HUDEP-2 (cell line): ENCODE data around the gene TOM1L2.
"Not testable (repeated sequence)": the region's sequence is repeated elsewhere in the genome, so short reads cannot be mapped to it uniquely, and the experiment has no call there.

Experiments
- DNase-seq, 76 experiments: peaks; one replicate each; lab custom pipeline; 2025; ENCODE audit not compliant: unreplicated experiment in 76 of 76; lab: John Stamatoyannopoulos, UW

TOM1L2 gene

GRCh38 chr17:17812211-17813054, 159.8 kb downstream of the TOM1L2 start:
- peak in 43 of 76 experiments; percentile 14 to 64 (median 41) for DNase-seq

- no peak for DNase-seq
Observed at GRCh38 chr17:17811381-17812210, 160.6 kb downstream of the TOM1L2 start.

DNA sequence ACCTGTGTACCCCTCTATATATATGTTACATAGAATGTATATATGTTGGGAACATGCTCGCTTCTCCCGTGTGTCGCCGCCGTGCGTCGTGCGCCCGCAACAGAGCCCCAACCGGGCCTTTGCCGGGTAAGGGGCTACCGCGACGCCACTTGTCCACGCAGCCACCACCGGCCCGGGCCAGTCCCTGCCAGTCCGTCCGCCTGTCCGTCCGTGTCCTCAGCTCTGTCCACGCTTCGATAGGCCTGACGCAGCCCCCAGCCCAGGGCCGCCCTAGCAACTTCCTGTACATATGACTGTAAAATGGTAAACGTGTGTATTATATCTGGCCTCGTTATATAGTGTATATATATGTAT, 161.3 kb downstream of the TOM1L2 start:
- no peak for DNase-seq

- peak in 7 of 76 experiments; percentile 17 to 42 (median 33) for DNase-seq
Observed at GRCh38 chr17:17810084-17810894, 161.9 kb downstream of the TOM1L2 start.

DNA sequence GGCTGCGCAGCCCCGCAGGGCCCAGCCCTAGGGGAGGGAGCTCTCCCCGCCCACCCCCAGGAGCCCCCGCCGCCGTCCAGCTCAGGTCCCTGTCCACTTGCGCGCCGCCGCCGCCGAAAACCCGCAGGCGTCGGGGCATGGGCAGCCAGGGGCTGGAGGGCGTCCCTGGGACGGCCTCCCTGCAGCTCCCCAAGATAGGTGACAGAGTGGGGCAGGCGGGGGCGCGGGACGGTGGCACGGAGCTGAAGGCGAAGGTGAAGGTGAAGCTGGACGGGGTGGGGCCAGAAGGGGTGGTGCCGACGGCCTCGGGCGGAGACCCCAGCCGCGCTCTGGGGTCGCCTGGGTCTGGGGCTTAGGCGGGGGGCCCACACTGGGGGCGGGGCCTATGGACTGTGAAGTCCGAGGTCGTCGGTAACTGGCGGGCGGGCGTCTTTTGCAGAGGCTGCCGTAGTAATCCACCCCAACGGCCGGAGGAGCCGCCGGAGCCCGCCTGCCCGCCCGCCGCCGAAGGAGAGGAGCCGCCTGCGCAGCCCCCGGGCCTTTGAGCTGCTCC, 162.6 kb downstream of the TOM1L2 start:
- DNase-seq: no peak

- DNase-seq: peak in 3 of 76 experiments; percentile 11 to 34 (median 19)
Observed at GRCh38 chr17:17808706-17809432, 163.3 kb downstream of the TOM1L2 start.

- not testable (repeated sequence) for DNase-seq
Observed at GRCh38 chr17:17808200-17808599, 164.0 kb downstream of the TOM1L2 start.

DNA sequence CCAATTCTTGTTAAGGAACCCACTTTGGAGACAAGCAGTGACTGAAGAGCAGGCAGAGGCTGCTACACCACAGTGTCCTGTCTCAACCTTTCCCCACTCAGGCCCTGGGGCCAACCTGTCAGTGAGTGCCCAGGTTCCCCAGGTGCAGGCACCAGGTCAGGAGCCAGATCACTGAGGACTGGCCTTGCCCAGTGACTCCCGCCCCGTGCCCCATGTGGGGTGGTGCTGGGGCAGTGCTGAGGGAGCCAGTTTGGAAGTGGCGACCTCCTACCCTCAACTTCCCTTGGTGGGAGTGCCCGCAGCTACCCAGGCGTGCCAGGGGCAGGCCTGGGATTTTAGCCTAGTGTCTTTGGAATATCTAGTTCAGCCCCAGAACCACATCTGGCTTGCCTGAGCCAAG, 164.8 kb downstream of the TOM1L2 start:
- no peak for DNase-seq

DNA sequence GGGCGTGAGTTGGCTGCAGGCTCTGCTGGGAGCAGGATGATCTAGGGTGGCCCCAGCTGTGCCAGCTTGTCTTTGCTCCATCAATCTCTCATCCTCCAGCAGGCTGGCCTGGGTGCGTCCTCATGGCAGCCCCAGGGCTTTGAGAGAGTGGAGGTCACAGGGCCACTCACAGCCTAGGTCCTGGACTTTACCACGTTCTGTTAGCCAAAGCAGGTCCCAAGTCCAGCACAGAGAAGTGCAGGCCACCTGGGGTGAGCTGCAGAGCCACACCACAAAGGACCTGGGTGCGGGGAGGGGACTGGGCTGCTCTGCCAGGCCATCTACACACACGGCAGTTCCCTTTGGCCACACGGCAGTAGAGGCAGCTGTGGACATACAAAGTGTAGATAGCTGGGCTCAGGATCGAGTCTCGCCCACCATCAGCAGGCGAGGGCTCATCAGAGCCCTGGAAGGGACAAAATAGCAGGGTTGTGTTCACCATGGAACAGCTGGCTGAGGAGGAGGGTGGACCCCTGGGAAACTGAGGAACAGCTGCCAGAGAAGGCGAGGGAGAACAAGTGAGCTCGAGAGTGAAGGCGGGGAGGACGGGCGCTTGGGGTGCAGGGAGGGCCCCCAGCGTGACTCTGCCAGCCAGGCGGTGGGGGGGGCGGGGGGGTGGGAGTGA, 165.5 kb downstream of the TOM1L2 start:
- no peak for DNase-seq

DNA sequence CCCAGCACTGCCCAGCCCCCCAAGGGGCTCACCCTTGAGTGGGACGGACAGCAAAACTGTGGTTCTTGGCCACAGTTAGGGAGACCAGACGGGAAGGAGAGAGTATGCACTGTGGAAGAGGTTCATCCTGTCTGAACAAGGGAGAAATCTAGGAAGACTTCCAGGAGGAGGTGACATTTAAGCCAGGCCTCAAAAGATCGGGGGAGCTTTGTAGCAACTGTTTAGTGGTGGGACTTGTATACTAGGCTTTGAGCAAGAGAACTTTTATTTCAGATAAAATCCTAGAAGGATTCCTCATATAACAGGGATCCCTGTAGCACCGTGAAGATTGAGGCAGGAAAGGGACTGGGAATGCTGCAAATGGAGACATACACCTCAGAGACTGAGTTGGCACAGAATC, 166.2 kb downstream of the TOM1L2 start:
- DNase-seq: no peak

GRCh38 chr17:17805575-17805974, 166.6 kb downstream of the TOM1L2 start:
- DNase-seq: no peak

GRCh38 chr17:17804007-17804406, 168.2 kb downstream of the TOM1L2 start:
- no peak for DNase-seq

DNA sequence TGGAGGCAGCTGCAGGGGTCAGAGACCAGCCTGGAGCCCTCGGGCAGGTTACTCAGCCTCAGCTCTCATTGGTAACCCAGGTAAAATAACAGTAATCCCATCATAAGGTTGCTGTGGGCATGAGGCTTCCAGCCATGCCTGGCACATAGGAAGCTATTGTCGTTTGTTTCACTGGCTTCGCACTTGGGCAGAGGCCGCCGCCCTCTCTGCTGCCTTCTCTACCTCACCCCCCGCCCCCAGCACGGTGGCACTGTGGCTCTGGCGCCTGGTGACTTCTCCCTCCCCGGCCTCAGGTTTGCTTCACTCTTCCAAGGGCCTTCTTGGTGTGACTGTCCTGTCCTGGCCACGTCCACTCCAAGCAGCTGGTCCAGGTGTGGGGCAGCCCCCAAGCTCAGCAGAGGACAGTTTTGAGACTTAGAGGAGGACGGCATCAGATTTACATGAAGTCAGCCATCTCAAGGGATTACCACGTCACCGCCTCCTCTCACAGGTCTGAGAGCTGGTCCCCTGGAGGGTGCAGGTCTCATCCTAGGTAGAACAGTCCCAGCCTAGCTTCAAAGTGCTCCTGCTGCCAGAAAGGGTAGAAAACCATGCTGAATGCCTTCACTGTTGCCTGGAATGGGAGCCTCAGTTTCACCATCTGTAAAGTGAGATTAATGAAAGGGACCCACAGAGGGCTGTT, 170.3 kb downstream of the TOM1L2 start:
- DNase-seq: no peak

- DNase-seq: no peak
Observed at GRCh38 chr17:17800504-17801021, 171.6 kb downstream of the TOM1L2 start.

- DNase-seq: peak in 3 of 76 experiments; percentile 21 to 28 (median 22)
Observed at GRCh38 chr17:17798573-17799255, 173.5 kb downstream of the TOM1L2 start.

DNA sequence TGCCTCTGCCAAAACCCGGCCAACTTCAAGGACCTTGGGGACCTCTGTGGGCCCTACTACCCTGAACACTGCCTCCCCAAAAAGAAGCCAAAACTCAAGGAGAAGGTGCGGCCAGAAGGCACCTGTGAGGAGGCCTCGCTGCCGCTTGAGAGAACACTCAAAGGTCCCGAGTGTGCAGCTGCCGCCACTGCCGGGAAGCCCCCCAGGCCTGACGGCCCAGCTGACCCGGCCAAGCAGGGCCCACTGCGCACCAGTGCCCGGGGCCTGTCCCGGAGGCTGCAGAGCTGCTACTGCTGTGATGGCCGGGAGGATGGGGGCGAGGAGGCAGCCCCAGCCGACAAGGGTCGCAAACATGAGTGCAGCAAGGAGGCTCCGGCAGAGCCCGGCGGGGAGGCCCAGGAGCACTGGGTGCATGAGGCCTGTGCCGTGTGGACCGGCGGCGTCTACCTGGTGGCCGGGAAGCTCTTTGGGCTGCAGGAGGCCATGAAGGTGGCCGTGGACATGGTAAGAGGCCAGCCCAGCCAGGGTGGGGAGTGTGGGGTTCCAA, 174.1 kb downstream of the TOM1L2 start:
- no peak for DNase-seq

DNA sequence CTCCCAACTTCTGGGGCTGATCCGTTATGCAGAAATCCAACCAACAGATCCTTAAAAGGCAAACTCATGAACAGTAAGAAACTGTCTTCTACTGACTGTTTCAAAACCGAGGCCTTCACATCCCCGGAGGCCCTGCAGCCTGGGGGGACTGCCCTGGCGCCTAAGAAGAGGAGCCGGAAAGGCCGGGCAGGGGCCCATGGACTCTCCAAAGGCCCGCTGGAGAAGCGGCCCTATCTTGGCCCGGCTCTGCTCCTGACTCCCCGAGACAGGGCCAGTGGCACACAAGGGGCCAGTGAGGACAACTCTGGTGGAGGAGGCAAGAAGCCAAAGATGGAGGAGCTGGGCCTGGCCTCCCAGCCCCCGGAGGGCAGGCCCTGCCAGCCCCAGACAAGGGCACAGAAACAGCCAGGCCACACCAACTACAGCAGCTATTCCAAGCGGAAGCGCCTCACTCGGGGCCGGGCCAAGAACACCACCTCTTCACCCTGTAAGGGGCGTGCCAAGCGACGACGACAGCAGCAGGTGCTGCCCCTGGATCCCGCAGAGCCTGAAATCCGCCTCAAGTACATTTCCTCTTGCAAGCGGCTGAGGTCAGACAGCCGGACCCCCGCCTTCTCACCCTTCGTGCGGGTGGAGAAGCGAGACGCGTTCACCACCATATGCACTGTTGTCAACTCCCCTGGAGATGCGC, 174.9 kb downstream of the TOM1L2 start:
- DNase-seq: no peak
